GM23338 (cell line): ENCODE measurements around the gene IGF2. TPM values are rescaled to one million over a fixed set of nuclear protein-coding genes. Genes with fewer than 3 reads are reported as not detected.

Experiments used
- ATAC-seq: fragments of 200-7000 bp; cut with Tn5 transposase; 3 replicates; pipeline ENCODE4 v1.9.1; 2020
- DNase-seq: peaks from one replicate; pipeline ENCODE4 v3.0.0-alpha.2; 2015; ENCODE audit warnings: low spot score
- H2AFZ ChIP-seq: fragments of 200-600 bp; sonication (generic); 2 replicates; pipeline ENCODE4 v1.8.0; 2016; ENCODE audit warnings: antibody characterized with exemption, mild to moderate bottlenecking, moderate library complexity
- H3F3A ChIP-seq: fragments of 200-600 bp; sonication (generic); replicated peaks from 2 replicates; pipeline ENCODE4 v1.8.0; 2017; ENCODE audit warnings: antibody characterized with exemption, mixed run types, low read depth
- H3K27ac ChIP-seq: fragments of 200-600 bp; sonication (generic); 2 replicates; pipeline ENCODE4 v1.6.1; 2016; ENCODE audit warnings: low read depth
- H3K27me3 ChIP-seq: fragments of 200-600 bp; sonication (generic); 2 replicates; pipeline ENCODE4 v1.8.0; 2016; ENCODE audit warnings: mild to moderate bottlenecking, mixed run types, moderate library complexity; ENCODE audit not compliant: insufficient read depth
- H3K36me3 ChIP-seq: fragments of 200-600 bp; sonication (generic); 2 replicates; pipeline ENCODE4 v1.8.0; 2016; ENCODE audit warnings: mild to moderate bottlenecking; ENCODE audit not compliant: insufficient read depth
- H3K4me1 ChIP-seq: fragments of 200-600 bp; sonication (generic); 2 replicates; pipeline ENCODE4 v1.8.0; 2016; ENCODE audit warnings: mild to moderate bottlenecking, moderate library complexity; ENCODE audit not compliant: insufficient read depth
- H3K4me2 ChIP-seq: fragments of 200-600 bp; sonication (generic); 2 replicates; pipeline ENCODE4 v1.7.1; 2017; ENCODE audit warnings: mixed run types
- H3K4me3 ChIP-seq: fragments of 200-600 bp; sonication (generic); 2 replicates; pipeline ENCODE4 v1.6.1; 2016; ENCODE audit warnings: mixed run types
- H3K79me2 ChIP-seq: fragments of 200-600 bp; sonication (generic); replicated peaks from 2 replicates; pipeline ENCODE4 v1.8.0; 2017; ENCODE audit warnings: mild to moderate bottlenecking; ENCODE audit not compliant: insufficient read depth
- H3K9me2 ChIP-seq: fragments of 200-600 bp; sonication (generic); 2 replicates; pipeline ENCODE4 v1.8.0; 2017; ENCODE audit not compliant: insufficient read depth
- H4K20me1 ChIP-seq: fragments of 200-600 bp; sonication (generic); replicated peaks from 2 replicates; pipeline ENCODE4 v1.8.0; 2017; ENCODE audit warnings: mild to moderate bottlenecking; ENCODE audit not compliant: insufficient read depth
- H3K27ac Mint-ChIP-seq: 2 replicates; pipeline ENCODE4 v1.8.0; 2020; ENCODE audit warnings: inconsistent platforms, mild to moderate bottlenecking, moderate library complexity, mixed read lengths
- H3K27me3 Mint-ChIP-seq: 3 replicates; pipeline ENCODE4 v1.8.0; 2022; ENCODE audit warnings: low read depth, mild to moderate bottlenecking, moderate library complexity, mixed read lengths, inconsistent platforms; ENCODE audit not compliant: insufficient read depth, poor library complexity
- H3K36me3 Mint-ChIP-seq: 3 replicates; pipeline ENCODE4 v1.8.0; 2021; ENCODE audit warnings: low read depth, mild to moderate bottlenecking, inconsistent platforms, moderate library complexity, mixed read lengths
- H3K4me1 Mint-ChIP-seq: 3 replicates; pipeline ENCODE4 v1.8.0; 2020; ENCODE audit warnings: mild to moderate bottlenecking, inconsistent platforms, mixed read lengths
- H3K4me3 Mint-ChIP-seq: 3 replicates; pipeline ENCODE4 v1.8.0; 2021; ENCODE audit warnings: moderate library complexity, mild to moderate bottlenecking, inconsistent platforms, mixed read lengths
- H3K9me3 Mint-ChIP-seq: 3 replicates; pipeline ENCODE4 v1.8.0; 2020; ENCODE audit warnings: moderate library complexity, mild to moderate bottlenecking, inconsistent platforms, mixed read lengths
- CREB1 ChIP-seq: fragments of 250-450 bp; sonication (Bioruptor Pico); IDR thresholded peaks from 2 replicates; pipeline ENCODE4 v1.5.0; 2020; ENCODE audit warnings: low read depth, mild to moderate bottlenecking, moderate library complexity
- EZH2 ChIP-seq: fragments of 200-600 bp; sonication (generic); IDR thresholded peaks from one replicate; pipeline ENCODE4 v1.8.0; 2017; ENCODE audit warnings: antibody characterized with exemption, mild to moderate bottlenecking, low read depth; ENCODE audit not compliant: unreplicated experiment
- EZH2phosphoT487 ChIP-seq: fragments of 200-600 bp; sonication (generic); IDR thresholded peaks from one replicate; pipeline ENCODE4 v1.8.1; 2018; ENCODE audit warnings: antibody characterized with exemption; ENCODE audit not compliant: unreplicated experiment
- JUNB ChIP-seq: IDR thresholded peaks from one replicate; pipeline ENCODE4 v1.6.1; 2016; ENCODE audit warnings: antibody characterized with exemption; ENCODE audit not compliant: unreplicated experiment
- NANOG ChIP-seq: IDR thresholded peaks from 2 replicates; pipeline ENCODE4 v1.6.1; 2016; ENCODE audit warnings: antibody characterized with exemption, borderline replicate concordance
- POLR2AphosphoS5 ChIP-seq: IDR thresholded peaks from 2 replicates; pipeline ENCODE4 v1.6.1; 2016; ENCODE audit warnings: antibody characterized with exemption, low read depth
- STAT1 ChIP-seq: IDR thresholded peaks from one replicate; pipeline ENCODE4 v1.6.1; 2016; ENCODE audit warnings: antibody characterized with exemption; ENCODE audit not compliant: unreplicated experiment
- ZNF114 ChIP-seq: fragments of 250-450 bp; sonication (Bioruptor Pico); IDR thresholded peaks from 2 replicates; pipeline ENCODE4 v1.5.0; 2020; ENCODE audit warnings: mild to moderate bottlenecking, moderate library complexity
- ZNF331 ChIP-seq: fragments of 250-450 bp; sonication (Bioruptor Pico); IDR thresholded peaks from 2 replicates; pipeline ENCODE4 v1.5.0; 2020; ENCODE audit warnings: low read depth, mild to moderate bottlenecking, moderate library complexity
- polyA plus RNA-seq: library from polyadenylated mRNA; unstranded; fragments of >200 nt; fragmentation: Nextera tagmentation; extraction: Ambion mirVana; gene quantifications from 2 replicates; pipeline ENCODE4 v1.2.1, GENCODE V29; 2016
- total RNA-seq: library from RNA; depleted of rRNA; stranded (reverse); fragments of >200 nt; shearing (Covaris generic); gene quantifications from 2 replicates; pipeline ENCODE4 v1.2.3, GENCODE V29; 2014
- TF ChIP-seq, protein P1 (sequence below), 2 experiments: fragments of 200-600 bp in 1 of 2; sonication (generic) in 1 of 2; conservative IDR thresholded peaks; 2 replicates each; pipeline versions ENCODE4 v1.5.1 to v1.6.1; 2016 to 2017; ENCODE audit warnings: antibody characterized with exemption in 2 of 2, low read depth in 2 of 2, mild to moderate bottlenecking in 2 of 2, moderate library complexity in 1 of 2
- TF ChIP-seq, protein P2 (sequence below): IDR thresholded peaks from 2 replicates; pipeline ENCODE4 v1.6.1; 2016; ENCODE audit warnings: antibody characterized with exemption

Gene IGF2
- total and polyA plus RNA-seq, 2 experiments from 2014 or later: 1.4 to 4.0 TPM

DNA sequence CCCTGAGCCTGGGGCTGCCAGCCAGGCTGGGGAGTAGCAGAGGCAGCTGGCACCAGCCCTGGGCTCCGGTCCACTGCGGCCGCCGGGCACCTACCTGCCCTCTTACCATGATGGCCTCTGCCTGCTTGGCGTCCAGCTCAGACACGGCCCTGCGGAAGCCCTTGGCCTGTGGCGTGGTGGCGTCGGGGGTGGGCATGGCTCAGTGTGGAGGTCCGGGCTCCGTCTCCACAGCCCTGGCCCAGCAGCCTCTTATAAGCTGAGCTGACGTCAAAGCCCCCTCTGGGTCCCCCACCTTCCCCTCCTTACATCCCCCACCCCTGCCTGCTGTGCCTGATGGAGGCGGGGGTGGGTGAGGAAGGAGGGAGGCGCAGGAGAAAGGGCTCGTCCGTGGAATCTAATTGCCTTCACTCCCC, 32.4 kb upstream of the IGF2 start, which contains the start of gene TH:
TH (minus strand) TSS at position 225 of the 413 bp plus-strand sequence; CDS start at position 196, 29 bp downstream.
- ATAC-seq: no peak
- H3K4me3 Mint-ChIP-seq: no peak within 1 kb of the TSS
- no peak within 1 kb of the TSS for H3K27ac ChIP-seq
- H3K4me2 ChIP-seq: no peak within 1 kb of the TSS
- DNase-seq: no peak
- H3K36me3 ChIP-seq: no peaks in the 10 kb centered on the region
- H3K4me1 ChIP-seq: no peaks in the 10 kb centered on the region
- TF ChIP-seq NANOG (no peak), CREB1 (CRISPR knock-in tag) (no peak)
- TF ChIP-seq, protein P1, sequence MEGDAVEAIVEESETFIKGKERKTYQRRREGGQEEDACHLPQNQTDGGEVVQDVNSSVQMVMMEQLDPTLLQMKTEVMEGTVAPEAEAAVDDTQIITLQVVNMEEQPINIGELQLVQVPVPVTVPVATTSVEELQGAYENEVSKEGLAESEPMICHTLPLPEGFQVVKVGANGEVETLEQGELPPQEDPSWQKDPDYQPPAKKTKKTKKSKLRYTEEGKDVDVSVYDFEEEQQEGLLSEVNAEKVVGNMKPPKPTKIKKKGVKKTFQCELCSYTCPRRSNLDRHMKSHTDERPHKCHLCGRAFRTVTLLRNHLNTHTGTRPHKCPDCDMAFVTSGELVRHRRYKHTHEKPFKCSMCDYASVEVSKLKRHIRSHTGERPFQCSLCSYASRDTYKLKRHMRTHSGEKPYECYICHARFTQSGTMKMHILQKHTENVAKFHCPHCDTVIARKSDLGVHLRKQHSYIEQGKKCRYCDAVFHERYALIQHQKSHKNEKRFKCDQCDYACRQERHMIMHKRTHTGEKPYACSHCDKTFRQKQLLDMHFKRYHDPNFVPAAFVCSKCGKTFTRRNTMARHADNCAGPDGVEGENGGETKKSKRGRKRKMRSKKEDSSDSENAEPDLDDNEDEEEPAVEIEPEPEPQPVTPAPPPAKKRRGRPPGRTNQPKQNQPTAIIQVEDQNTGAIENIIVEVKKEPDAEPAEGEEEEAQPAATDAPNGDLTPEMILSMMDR (conservative IDR thresholded peaks at IDR 0.05; ENCODE audit: low read depth in 2 of 2): no peak
- no peaks in the 10 kb centered on the region for H3K9me2 ChIP-seq
- H3K4me1 Mint-ChIP-seq: no peaks in the 10 kb centered on the region
- H3K27me3 ChIP-seq: no peaks in the 10 kb centered on the region
- H3K36me3 Mint-ChIP-seq: no peaks in the 10 kb centered on the region
- no peak within 1 kb of the TSS for H3K27ac Mint-ChIP-seq
- H3K27me3 Mint-ChIP-seq: peaks cover 23% of the 10 kb centered on the region
- no peaks in the 10 kb centered on the region for H3K9me3 Mint-ChIP-seq
- H3F3A ChIP-seq: no peaks in the 10 kb centered on the region
- H4K20me1 ChIP-seq: no peaks in the 10 kb centered on the region
- no peaks in the 10 kb centered on the region for H3K79me2 ChIP-seq
- H3K4me3 ChIP-seq: no peak within 1 kb of the TSS
- H2AFZ ChIP-seq: no peak within 1 kb of the TSS

DNA sequence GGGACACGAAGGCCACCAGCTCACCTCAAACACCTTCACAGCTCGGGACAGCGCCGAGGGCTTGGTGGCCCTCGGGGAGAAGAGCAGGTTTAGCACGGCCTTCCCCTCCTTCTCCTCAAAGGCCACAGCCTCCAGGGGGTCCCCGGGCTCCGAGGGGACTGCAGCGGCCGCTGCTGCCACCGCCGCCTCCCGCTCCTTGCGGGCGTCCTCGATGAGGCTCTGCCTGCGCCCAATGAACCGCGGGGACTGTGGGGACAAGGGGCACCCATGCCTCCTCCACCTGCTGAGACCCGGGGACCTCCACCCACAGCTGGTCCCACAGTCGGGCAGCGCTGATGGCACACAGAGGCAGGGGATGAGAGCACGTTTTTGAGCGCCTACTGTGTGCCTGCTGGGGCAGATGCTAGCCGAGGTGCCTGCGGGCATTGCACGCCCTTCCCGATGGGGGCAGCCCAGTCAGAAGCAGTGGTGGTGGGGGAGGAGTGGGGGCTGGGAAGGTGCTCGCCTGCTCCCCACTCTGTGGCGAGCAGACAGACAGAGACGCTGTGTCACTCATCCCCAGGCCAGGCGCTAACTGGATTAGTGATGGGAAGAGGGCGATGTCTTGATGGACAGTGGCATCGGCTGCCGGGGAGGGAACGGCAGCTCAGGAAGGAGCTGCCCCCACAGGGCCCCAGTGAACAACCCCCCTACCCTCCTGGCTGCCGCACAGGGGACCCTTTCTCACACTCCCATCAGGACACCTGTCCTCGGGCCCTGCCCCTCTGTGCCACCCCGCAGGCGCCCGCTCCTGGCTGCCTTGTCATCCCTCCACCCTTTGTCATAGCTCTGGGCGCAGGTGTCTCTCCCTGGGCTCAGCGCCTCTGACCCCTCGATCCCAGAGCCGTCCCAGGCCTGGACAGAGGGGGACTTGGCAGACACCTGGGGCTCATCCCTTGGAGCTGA, 30.7 kb upstream of the IGF2 start:
- no peaks in the 10 kb centered on the region for H3K4me1 Mint-ChIP-seq
- DNase-seq (no peak), ATAC-seq (no peak)
- Histone ChIP-seq H2AFZ (no peak overlapping the region), H3K4me1 (no peaks in the 10 kb centered on the region), H3K79me2 (no peaks in the 10 kb centered on the region), H4K20me1 (no peaks in the 10 kb centered on the region), H3F3A (no peaks in the 10 kb centered on the region), H3K4me3 (no peak overlapping the region), H3K9me2 (no peaks in the 10 kb centered on the region), H3K27me3 (no peaks in the 10 kb centered on the region), H3K4me2 (no peak overlapping the region), H3K27ac (no peak overlapping the region), H3K36me3 (no peaks in the 10 kb centered on the region)
- no peak overlapping the region for H3K4me3 Mint-ChIP-seq
- no peak overlapping the region for H3K27ac Mint-ChIP-seq
- peaks cover 16% of the 10 kb centered on the region for H3K27me3 Mint-ChIP-seq
- H3K36me3 Mint-ChIP-seq: no peaks in the 10 kb centered on the region
- no peaks in the 10 kb centered on the region for H3K9me3 Mint-ChIP-seq
- TF ChIP-seq, protein P1 (conservative IDR thresholded peaks at IDR 0.05; ENCODE audit: low read depth in 2 of 2): no peak
- no peak for TF ChIP-seq JUNB
- no peak for TF ChIP-seq NANOG
- no peak for TF ChIP-seq POLR2AphosphoS5
- TF ChIP-seq STAT1: no peak
- no peak for TF ChIP-seq EZH2
- no peak for TF ChIP-seq ZNF114 (CRISPR knock-in tag)
- no peak for TF ChIP-seq CREB1 (CRISPR knock-in tag)
- TF ChIP-seq ZNF331 (CRISPR knock-in tag): no peak
- no peak for TF ChIP-seq EZH2phosphoT487
- TF ChIP-seq, protein P2, sequence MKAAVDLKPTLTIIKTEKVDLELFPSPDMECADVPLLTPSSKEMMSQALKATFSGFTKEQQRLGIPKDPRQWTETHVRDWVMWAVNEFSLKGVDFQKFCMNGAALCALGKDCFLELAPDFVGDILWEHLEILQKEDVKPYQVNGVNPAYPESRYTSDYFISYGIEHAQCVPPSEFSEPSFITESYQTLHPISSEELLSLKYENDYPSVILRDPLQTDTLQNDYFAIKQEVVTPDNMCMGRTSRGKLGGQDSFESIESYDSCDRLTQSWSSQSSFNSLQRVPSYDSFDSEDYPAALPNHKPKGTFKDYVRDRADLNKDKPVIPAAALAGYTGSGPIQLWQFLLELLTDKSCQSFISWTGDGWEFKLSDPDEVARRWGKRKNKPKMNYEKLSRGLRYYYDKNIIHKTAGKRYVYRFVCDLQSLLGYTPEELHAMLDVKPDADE: no peak
